HepG2 (cell line): ENCODE measurements around the gene YPEL3. TPM values are rescaled to one million over a fixed set of nuclear protein-coding genes. Genes with fewer than 3 reads are reported as not detected.

ENCODE experiments used
- ARID2 ChIP-seq: sonication (generic); formaldehyde crosslinking; IDR thresholded peaks from 2 replicates; pipeline ENCODE4 v1.8.1; 2022; ENCODE audit warnings: mild to moderate bottlenecking, missing genetic modification reagents, borderline replicate concordance
- NCOA1 ChIP-seq: sonication (generic); formaldehyde crosslinking; IDR thresholded peaks from 2 replicates; pipeline ENCODE4 v1.9.0; 2021; ENCODE audit warnings: missing genetic modification reagents
- NR2F1 ChIP-seq, 2 experiments: fragments of 450-650 bp in 1 of 2; formaldehyde crosslinking in 1 of 2; IDR thresholded peaks; 2 replicates each; pipeline versions ENCODE4 v1.5.0 to v1.6.1; 2016 to 2020; ENCODE audit warnings: mild to moderate bottlenecking in 1 of 2, missing compliant biosample characterization in 1 of 2, missing genetic modification reagents in 1 of 2, moderate library complexity in 1 of 2
- PCBP2 ChIP-seq: fragments of 200-400 bp; formaldehyde crosslinking; optimal IDR thresholded peaks from 2 replicates; pipeline ENCODE3; 2018; ENCODE audit warnings: low read length, low read depth; ENCODE audit not compliant: poor library complexity, severe bottlenecking
- REPIN1 ChIP-seq: sonication (generic); formaldehyde crosslinking; IDR thresholded peaks from 2 replicates; pipeline ENCODE4 v1.8.0; 2022; ENCODE audit warnings: missing genetic modification reagents, low read depth, mild to moderate bottlenecking, borderline replicate concordance
- SMAD9 ChIP-seq: sonication (generic); formaldehyde crosslinking; IDR thresholded peaks from 2 replicates; pipeline ENCODE4 v1.5.1; 2020; ENCODE audit warnings: mild to moderate bottlenecking, missing genetic modification reagents
- ZFP91 ChIP-seq: sonication (generic); formaldehyde crosslinking; IDR thresholded peaks from 2 replicates; pipeline ENCODE4 v1.9.0; 2022; ENCODE audit warnings: missing genetic modification reagents, mild to moderate bottlenecking, borderline replicate concordance
- ZNF224 ChIP-seq: sonication (generic); formaldehyde crosslinking; IDR thresholded peaks from 2 replicates; pipeline ENCODE4 v1.5.0; 2020; ENCODE audit warnings: mild to moderate bottlenecking, missing genetic modification reagents
- ZNF232 ChIP-seq: sonication (generic); formaldehyde crosslinking; IDR thresholded peaks from 2 replicates; pipeline ENCODE4 v1.4.0; 2020; ENCODE audit warnings: missing genetic modification reagents, borderline replicate concordance
- ZNF282 ChIP-seq: fragments of 450-650 bp; IDR thresholded peaks from 2 replicates; pipeline ENCODE4 v1.6.1; 2018; ENCODE audit not compliant: partially characterized antibody
- ZNF362 ChIP-seq: sonication (generic); formaldehyde crosslinking; IDR thresholded peaks from 2 replicates; pipeline ENCODE4 v1.4.0; 2020; ENCODE audit warnings: missing genetic modification reagents, mild to moderate bottlenecking, borderline replicate concordance
- ZNF556 ChIP-seq: sonication (generic); formaldehyde crosslinking; IDR thresholded peaks from 2 replicates; pipeline ENCODE4 v1.4.0; 2020; ENCODE audit warnings: mild to moderate bottlenecking, missing genetic modification reagents, borderline replicate concordance
- ZNF574 ChIP-seq: sonication (generic); formaldehyde crosslinking; IDR thresholded peaks from 2 replicates; pipeline ENCODE4 v1.4.0; 2020; ENCODE audit warnings: missing genetic modification reagents
- ZNF761 ChIP-seq: sonication (generic); formaldehyde crosslinking; conservative IDR thresholded peaks from 2 replicates; pipeline ENCODE4 v1.4.0; 2020; ENCODE audit warnings: mild to moderate bottlenecking, missing genetic modification reagents
- polyA plus RNA-seq, 8 experiments: library from polyadenylated mRNA; depleted of rRNA in 3 of 8; stranded (reverse) in 7 of 8; unstranded in 1 of 8; fragments of >200 nt; fragmentation: Illumina TruSeq in 4 of 8; extraction: Trizol in 4 of 8; gene quantifications; 2 replicates each; pipeline versions ENCODE4 v1.2.1 to v1.2.3, GENCODE V29; 2011 to 2016; ENCODE audit warnings: low read depth in 4 of 8, missing spikeins in 1 of 8, mixed read lengths in 1 of 8; ENCODE audit not compliant: insufficient read depth in 1 of 8
- total RNA-seq, 5 experiments: library from RNA; depleted of rRNA; stranded (reverse); fragments of >200 nt; fragmentation: Illumina TruSeq; extraction: Trizol; gene quantifications; 2 replicates each; pipeline ENCODE4 v1.2.3, GENCODE V29; 2016; ENCODE audit warnings: low read depth in 1 of 5
- TF ChIP-seq, protein P1 (sequence below): sonication (generic); formaldehyde crosslinking; IDR thresholded peaks from 2 replicates; pipeline ENCODE4 v1.5.0; 2020; ENCODE audit warnings: mild to moderate bottlenecking, missing genetic modification reagents

Gene YPEL3
- total and polyA plus RNA-seq, 2 of the 13 experiments (the other 11 are each of a cell fraction or from before 2014, with no cell fraction given): 5.4 to 47.0 TPM

- TF ChIP-seq PCBP2 (no peak), ARID2 (CRISPR knock-in tag) (peak; percentile 87), ZNF224 (CRISPR knock-in tag) (0 out of 2 replicates have a peak, but pooled peaks have one; percentile 3), ZNF362 (CRISPR knock-in tag) (0 out of 2 replicates have a peak, but pooled peaks have one; percentile 26), REPIN1 (CRISPR knock-in tag) (peak; percentile 93), ZFP91 (CRISPR knock-in tag) (peak; percentile 91), ZNF574 (CRISPR knock-in tag) (peak; percentile 44; the same call in 1 of the 2 replicates), ZNF761 (CRISPR knock-in tag) (no peak), NR2F1 (CRISPR knock-in tag; IDR thresholded peaks at IDR 0.05) (no peak), NCOA1 (no peak), ZNF282 (no peak), ZNF232 (CRISPR knock-in tag) (peak; percentile 62; the same call in 1 of the 2 replicates), ZNF556 (CRISPR knock-in tag) (0 out of 2 replicates have a peak, but pooled peaks have one; percentile 40), SMAD9 (no peak; the same call in none of the 2 replicates)
- TF ChIP-seq, protein P1, sequence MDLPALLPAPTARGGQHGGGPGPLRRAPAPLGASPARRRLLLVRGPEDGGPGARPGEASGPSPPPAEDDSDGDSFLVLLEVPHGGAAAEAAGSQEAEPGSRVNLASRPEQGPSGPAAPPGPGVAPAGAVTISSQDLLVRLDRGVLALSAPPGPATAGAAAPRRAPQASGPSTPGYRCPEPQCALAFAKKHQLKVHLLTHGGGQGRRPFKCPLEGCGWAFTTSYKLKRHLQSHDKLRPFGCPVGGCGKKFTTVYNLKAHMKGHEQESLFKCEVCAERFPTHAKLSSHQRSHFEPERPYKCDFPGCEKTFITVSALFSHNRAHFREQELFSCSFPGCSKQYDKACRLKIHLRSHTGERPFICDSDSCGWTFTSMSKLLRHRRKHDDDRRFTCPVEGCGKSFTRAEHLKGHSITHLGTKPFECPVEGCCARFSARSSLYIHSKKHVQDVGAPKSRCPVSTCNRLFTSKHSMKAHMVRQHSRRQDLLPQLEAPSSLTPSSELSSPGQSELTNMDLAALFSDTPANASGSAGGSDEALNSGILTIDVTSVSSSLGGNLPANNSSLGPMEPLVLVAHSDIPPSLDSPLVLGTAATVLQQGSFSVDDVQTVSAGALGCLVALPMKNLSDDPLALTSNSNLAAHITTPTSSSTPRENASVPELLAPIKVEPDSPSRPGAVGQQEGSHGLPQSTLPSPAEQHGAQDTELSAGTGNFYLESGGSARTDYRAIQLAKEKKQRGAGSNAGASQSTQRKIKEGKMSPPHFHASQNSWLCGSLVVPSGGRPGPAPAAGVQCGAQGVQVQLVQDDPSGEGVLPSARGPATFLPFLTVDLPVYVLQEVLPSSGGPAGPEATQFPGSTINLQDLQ: peak; percentile 37; the same call in 1 of the 2 replicates
Observed at GRCh38 chr16:30063893-30064728, 31.9 kb downstream of the YPEL3 start (continued).
